Fibroblast of lung (primary cell): ENCODE data around the gene PLEKHJ1. TPM values are rescaled to one million over a fixed set of nuclear protein-coding genes. Genes with fewer than 3 reads are reported as not detected.

Experiments used
- DNase-seq, 2 donors: peaks; one replicate each; pipeline versions ENCODE4 v3.0.0 to v3.0.0-alpha.2; 2010; ENCODE audit warnings: low read depth in 2 of 2
- H2AFZ ChIP-seq: 2 replicates; pipeline ENCODE4 v1.5.1; 2012; ENCODE audit warnings: low read length, control low read depth, inconsistent platforms
- H3K27ac ChIP-seq: 2 replicates; pipeline ENCODE4 v1.5.1; 2011; ENCODE audit warnings: low read length, control low read depth; ENCODE audit not compliant: insufficient read depth
- H3K27me3 ChIP-seq: 2 replicates; pipeline ENCODE4 v1.5.1; 2011; ENCODE audit warnings: mild to moderate bottlenecking, low read length; ENCODE audit not compliant: control insufficient read depth, insufficient read depth
- H3K36me3 ChIP-seq: 2 replicates; pipeline ENCODE4 v1.5.1; 2011; ENCODE audit warnings: low read length; ENCODE audit not compliant: control insufficient read depth, insufficient read depth
- H3K4me1 ChIP-seq: 2 replicates; pipeline ENCODE4 v1.5.1; 2011; ENCODE audit warnings: low read length; ENCODE audit not compliant: control insufficient read depth, insufficient read depth; ENCODE audit errors: extremely low read depth
- H3K4me2 ChIP-seq: 2 replicates; pipeline ENCODE4 v1.5.1; 2011; ENCODE audit warnings: low read length, control low read depth; ENCODE audit not compliant: insufficient read depth; ENCODE audit errors: extremely low read depth
- H3K4me3 ChIP-seq, 4 experiments: fragments of 200-600 bp in 1 of 4; sonication (generic) in 1 of 4; replicated peaks in 1 of 4; 2 replicates each; pipeline ENCODE4 v1.5.1; 2011 to 2016; ENCODE audit warnings: low read length in 4 of 4, low read depth in 3 of 4, mild to moderate bottlenecking in 3 of 4, control low read depth in 2 of 4, inconsistent platforms in 1 of 4, mixed read lengths in 1 of 4; ENCODE audit not compliant: insufficient read depth in 1 of 4; ENCODE audit errors: control extremely low read depth in 1 of 4
- H3K79me2 ChIP-seq: 2 replicates; pipeline ENCODE4 v1.5.1; 2012; ENCODE audit warnings: mild to moderate bottlenecking, low read length, inconsistent platforms; ENCODE audit not compliant: control insufficient read depth, insufficient read depth
- H3K9ac ChIP-seq: 2 replicates; pipeline ENCODE4 v1.5.1; 2011; ENCODE audit warnings: mild to moderate bottlenecking, low read length, control low read depth; ENCODE audit not compliant: insufficient read depth
- H3K9me3 ChIP-seq: 2 replicates; pipeline ENCODE4 v1.5.1; 2012; ENCODE audit warnings: low read depth, low read length; ENCODE audit not compliant: control insufficient read depth, insufficient read depth
- H4K20me1 ChIP-seq: 2 replicates; pipeline ENCODE4 v1.5.1; 2011; ENCODE audit warnings: low read length; ENCODE audit not compliant: control insufficient read depth, insufficient read depth; ENCODE audit errors: extremely low read depth
- EZH2 ChIP-seq: IDR thresholded peaks from 2 replicates; pipeline ENCODE4 v1.5.1; 2012; ENCODE audit warnings: low read length, control low read depth, mild to moderate bottlenecking; ENCODE audit errors: missing control alignments
- polyA plus RNA-seq, 2 donors: library from polyadenylated mRNA; depleted of rRNA in 1 of 2; stranded (reverse) in 1 of 2; unstranded in 1 of 2; fragments of >200 nt; gene quantifications; 2 replicates each; pipeline ENCODE4 v1.2.1, GENCODE V29; 2011 to 2012; ENCODE audit warnings: missing spikeins in 1 of 2
- total RNA-seq: library from RNA; depleted of rRNA; stranded (reverse); fragments of >200 nt; gene quantifications from 2 replicates; pipeline ENCODE4 v1.2.1, GENCODE V29; 2014
- TF ChIP-seq, protein P1 (sequence below), 2 donors: IDR thresholded peaks in 1 of 2; conservative IDR thresholded peaks in 1 of 2; 1 replicate in 1 of 2; 2 replicates in 1 of 2; pipeline ENCODE4 v1.5.1; 2011 to 2012; ENCODE audit warnings: low read length in 2 of 2, control low read depth in 1 of 2, inconsistent platforms in 1 of 2, low read depth in 1 of 2, mild to moderate bottlenecking in 1 of 2

Gene PLEKHJ1
- total and polyA plus RNA-seq, 2 donors (not counting 1 experiment from before 2014, with no cell fraction given): 34.9 to 61.3 TPM

DNA sequence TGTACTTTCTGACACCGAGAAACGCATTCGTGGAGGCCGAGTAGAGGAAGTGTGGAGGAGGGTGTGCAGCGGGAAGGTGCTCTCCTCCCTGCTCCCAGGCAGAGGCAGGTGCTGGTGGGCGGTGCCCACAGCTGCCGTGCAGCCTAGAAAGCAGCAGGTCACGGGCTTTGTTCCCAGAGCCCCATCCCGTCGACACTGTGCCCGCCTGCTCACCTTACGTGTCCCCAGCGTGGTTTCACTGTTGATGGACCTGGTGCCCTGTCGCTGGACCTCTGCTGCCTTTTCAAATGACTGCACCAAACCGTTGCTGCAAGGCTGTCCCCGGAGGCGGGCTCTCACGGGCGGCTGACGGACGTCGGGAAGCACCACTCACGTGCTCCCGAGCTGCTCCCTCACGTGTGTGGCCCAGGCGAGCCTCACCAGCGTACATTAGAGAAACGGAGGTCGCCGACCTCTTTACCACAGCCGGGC is 20.8 kb downstream of the PLEKHJ1 start:
- Histone ChIP-seq H3K4me1 (peaks cover 2% of the 10 kb centered on the region), H3K4me3 (no peak overlapping the region), H2AFZ (no peak overlapping the region), H3K9me3 (no peaks in the 10 kb centered on the region), H3K79me2 (peaks cover 7% of the 10 kb centered on the region), H3K9ac (no peak overlapping the region), H3K27ac (no peak overlapping the region), H3K27me3 (no peaks in the 10 kb centered on the region), H3K36me3 (peaks cover 62% of the 10 kb centered on the region), H3K4me2 (no peak overlapping the region), H4K20me1 (no peaks in the 10 kb centered on the region)
- peak in 1 of 2 donors; percentile 53 for DNase-seq
- no peak for TF ChIP-seq EZH2
- TF ChIP-seq, protein P1, sequence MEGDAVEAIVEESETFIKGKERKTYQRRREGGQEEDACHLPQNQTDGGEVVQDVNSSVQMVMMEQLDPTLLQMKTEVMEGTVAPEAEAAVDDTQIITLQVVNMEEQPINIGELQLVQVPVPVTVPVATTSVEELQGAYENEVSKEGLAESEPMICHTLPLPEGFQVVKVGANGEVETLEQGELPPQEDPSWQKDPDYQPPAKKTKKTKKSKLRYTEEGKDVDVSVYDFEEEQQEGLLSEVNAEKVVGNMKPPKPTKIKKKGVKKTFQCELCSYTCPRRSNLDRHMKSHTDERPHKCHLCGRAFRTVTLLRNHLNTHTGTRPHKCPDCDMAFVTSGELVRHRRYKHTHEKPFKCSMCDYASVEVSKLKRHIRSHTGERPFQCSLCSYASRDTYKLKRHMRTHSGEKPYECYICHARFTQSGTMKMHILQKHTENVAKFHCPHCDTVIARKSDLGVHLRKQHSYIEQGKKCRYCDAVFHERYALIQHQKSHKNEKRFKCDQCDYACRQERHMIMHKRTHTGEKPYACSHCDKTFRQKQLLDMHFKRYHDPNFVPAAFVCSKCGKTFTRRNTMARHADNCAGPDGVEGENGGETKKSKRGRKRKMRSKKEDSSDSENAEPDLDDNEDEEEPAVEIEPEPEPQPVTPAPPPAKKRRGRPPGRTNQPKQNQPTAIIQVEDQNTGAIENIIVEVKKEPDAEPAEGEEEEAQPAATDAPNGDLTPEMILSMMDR (conservative IDR thresholded peaks at IDR 0.05 in 1 of 2, IDR thresholded peaks at IDR 0.05 in 1 of 2; ENCODE audit: low read depth in 1 of 2, low read length in 2 of 2): no peak

DNA sequence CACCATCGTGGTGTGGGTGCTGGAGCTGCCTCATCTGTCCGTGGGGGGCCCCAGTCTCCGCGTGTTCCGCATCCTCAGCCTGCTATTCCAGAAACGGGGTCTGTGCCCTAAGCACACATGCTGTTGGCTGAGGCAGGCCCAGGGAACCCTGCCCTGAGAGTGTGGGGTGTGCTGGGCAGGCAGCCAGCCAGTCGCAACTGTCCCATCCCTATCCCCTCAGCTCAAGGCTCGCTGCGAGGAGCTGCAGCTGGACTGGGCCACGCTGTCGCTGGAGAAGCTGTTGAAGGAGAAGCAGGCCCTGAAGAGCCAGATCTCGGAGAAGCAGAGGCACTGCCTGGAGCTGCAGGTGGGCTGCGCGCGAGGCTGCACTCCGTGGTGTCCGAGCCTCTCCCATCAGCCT is 21.9 kb downstream of the PLEKHJ1 start:
- DNase-seq: peak in 1 of 2 donors; percentile 13
- no peaks in the 10 kb centered on the region for H4K20me1 ChIP-seq
- peaks cover 61% of the 10 kb centered on the region for H3K36me3 ChIP-seq
- no peak overlapping the region for H3K4me2 ChIP-seq
- no peaks in the 10 kb centered on the region for H3K9me3 ChIP-seq
- TF ChIP-seq, protein P1 (conservative IDR thresholded peaks at IDR 0.05 in 1 of 2, IDR thresholded peaks at IDR 0.05 in 1 of 2; ENCODE audit: low read depth in 1 of 2, low read length in 2 of 2): no peak
- TF ChIP-seq EZH2: no peak
- no peak overlapping the region for H3K4me3 ChIP-seq
- peak overlapping the region; percentile 7 for H3K9ac ChIP-seq
- H3K79me2 ChIP-seq: peaks cover 5% of the 10 kb centered on the region
- no peak overlapping the region for H3K27ac ChIP-seq
- H3K4me1 ChIP-seq: peaks cover 2% of the 10 kb centered on the region
- no peaks in the 10 kb centered on the region for H3K27me3 ChIP-seq
- H2AFZ ChIP-seq: no peak overlapping the region

DNA sequence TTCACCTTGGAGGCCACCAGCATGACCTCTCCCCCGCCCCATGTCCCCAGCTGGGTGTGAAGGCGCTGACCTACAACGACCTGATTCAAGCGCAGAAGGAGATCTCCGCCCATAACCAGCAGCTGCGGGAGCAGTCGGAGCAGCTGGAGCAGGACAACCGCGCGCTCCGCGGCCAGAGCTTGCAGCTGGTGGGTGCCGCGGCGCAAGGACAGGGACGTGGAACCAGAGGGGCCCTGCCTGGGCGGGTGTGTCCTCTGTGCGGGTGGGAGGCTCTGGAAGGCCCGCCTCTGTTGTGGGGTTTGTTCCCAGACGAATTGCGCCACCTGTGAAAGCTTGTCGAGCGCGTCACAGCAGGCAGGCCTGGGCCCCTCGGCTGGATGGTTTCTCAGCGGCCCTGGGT is 22.3 kb downstream of the PLEKHJ1 start:
- DNase-seq: peak in 1 of 2 donors; percentile 71

More for the DNA sequence above, 22.3 kb downstream of the PLEKHJ1 start:
- Histone ChIP-seq H3K4me2 (no peak overlapping the region), H4K20me1 (no peaks in the 10 kb centered on the region), H3K27me3 (no peaks in the 10 kb centered on the region), H3K27ac (no peak overlapping the region), H3K9me3 (no peaks in the 10 kb centered on the region), H3K36me3 (peaks cover 61% of the 10 kb centered on the region), H2AFZ (no peak overlapping the region), H3K4me3 (no peak overlapping the region), H3K4me1 (peaks cover 5% of the 10 kb centered on the region), H3K79me2 (peaks cover 5% of the 10 kb centered on the region), H3K9ac (no peak overlapping the region)
- TF ChIP-seq, protein P1 (conservative IDR thresholded peaks at IDR 0.05 in 1 of 2, IDR thresholded peaks at IDR 0.05 in 1 of 2; ENCODE audit: low read depth in 1 of 2, low read length in 2 of 2): no peak
- no peak for TF ChIP-seq EZH2
